ENCODE measurements around the gene PIK3C3. TPM values are rescaled to one million over a fixed set of nuclear protein-coding genes. Genes with fewer than 3 reads are reported as not detected.

PIK3C3 gene
- total and polyA plus RNA-seq, 7 donors, result 22.7 to 54.8 (median 42.0) TPM

DNA sequence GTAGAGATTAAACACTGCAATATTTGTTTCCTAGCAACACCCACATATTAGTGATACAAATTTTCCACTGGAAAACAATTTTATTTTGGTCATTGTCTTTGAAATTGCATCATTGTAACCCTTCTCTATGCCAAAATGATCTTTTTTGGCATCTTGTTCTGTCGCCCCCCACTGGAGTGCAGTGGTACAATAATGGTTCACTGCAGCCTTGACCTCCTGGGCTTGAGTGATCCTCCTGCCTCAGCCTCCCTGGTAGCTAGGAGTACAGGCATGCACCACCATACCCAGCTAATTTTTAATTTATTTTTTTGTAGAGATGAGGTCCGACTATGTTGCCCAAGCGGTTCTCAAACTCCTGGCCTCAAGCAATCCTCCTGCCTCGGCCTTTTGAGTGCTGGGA, 117.4 kb downstream of the PIK3C3 start:
- H3K27me3 ChIP-seq, result no peaks in the 10 kb centered on the region
- intact Hi-C loops (cut with DNase I), result no loop called here
- DNase-seq, result no peak

DNA sequence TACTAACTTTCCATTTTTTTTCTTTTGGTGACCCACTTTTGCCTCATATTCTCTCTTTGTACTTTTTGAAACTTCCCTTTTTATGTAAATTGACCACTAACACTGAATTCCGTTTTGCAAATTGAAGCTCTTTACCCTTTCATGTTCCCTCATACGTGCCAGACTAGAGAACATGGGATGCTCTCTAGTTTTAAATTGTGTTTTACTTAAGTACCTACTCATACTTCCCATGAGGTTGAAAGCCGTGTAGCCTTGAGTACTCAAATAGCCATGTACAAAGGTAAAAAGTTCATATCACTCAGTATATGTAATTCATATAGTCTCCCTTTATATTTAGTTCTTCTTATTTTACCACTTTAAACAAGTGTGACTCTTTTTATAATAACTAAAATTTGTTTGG, 119.7 kb downstream of the PIK3C3 start:
- WGBS, 2 donors, result 82 to 90% methylated on average over 3 of the region's 3 CpGs
- H3K4me3 ChIP-seq, result no peak overlapping the region
- H3K27me3 ChIP-seq, result no peaks in the 10 kb centered on the region
- H3K36me3 ChIP-seq, result peaks cover 4 to 85% (median 10%) of the 10 kb centered on the region in 4 donors
- H3K27ac ChIP-seq, result no peak overlapping the region
- H3K4me1 ChIP-seq, result no peaks in the 10 kb centered on the region
- TF ChIP-seq, protein P1, sequence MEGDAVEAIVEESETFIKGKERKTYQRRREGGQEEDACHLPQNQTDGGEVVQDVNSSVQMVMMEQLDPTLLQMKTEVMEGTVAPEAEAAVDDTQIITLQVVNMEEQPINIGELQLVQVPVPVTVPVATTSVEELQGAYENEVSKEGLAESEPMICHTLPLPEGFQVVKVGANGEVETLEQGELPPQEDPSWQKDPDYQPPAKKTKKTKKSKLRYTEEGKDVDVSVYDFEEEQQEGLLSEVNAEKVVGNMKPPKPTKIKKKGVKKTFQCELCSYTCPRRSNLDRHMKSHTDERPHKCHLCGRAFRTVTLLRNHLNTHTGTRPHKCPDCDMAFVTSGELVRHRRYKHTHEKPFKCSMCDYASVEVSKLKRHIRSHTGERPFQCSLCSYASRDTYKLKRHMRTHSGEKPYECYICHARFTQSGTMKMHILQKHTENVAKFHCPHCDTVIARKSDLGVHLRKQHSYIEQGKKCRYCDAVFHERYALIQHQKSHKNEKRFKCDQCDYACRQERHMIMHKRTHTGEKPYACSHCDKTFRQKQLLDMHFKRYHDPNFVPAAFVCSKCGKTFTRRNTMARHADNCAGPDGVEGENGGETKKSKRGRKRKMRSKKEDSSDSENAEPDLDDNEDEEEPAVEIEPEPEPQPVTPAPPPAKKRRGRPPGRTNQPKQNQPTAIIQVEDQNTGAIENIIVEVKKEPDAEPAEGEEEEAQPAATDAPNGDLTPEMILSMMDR (IDR thresholded peaks at IDR 0.05), result no peak
- TF ChIP-seq POLR2AphosphoS5 (IDR thresholded peaks at IDR 0.05) (no peak), POLR2A (IDR thresholded peaks at IDR 0.05) (no peak), EP300 (IDR thresholded peaks at IDR 0.05) (no peak)
- intact Hi-C loops (cut with DNase I), result no loop called here
- no peaks in the 10 kb centered on the region for H3K9me3 ChIP-seq
- no peak for DNase-seq

More for the DNA sequence above, 117.4 kb downstream of the PIK3C3 start:
- peaks cover 4 to 85% (median 7%) of the 10 kb centered on the region in 4 donors for H3K36me3 ChIP-seq
- TF ChIP-seq POLR2AphosphoS5 (IDR thresholded peaks at IDR 0.05), result no peak
- TF ChIP-seq EP300 (IDR thresholded peaks at IDR 0.05), result no peak
- TF ChIP-seq, protein P1 (IDR thresholded peaks at IDR 0.05), result no peak
- no peak for TF ChIP-seq POLR2A (IDR thresholded peaks at IDR 0.05)
- H3K4me1 ChIP-seq, result no peaks in the 10 kb centered on the region
- no peak overlapping the region for H3K4me3 ChIP-seq
- H3K9me3 ChIP-seq, result no peaks in the 10 kb centered on the region
- H3K27ac ChIP-seq, result no peak overlapping the region
- 98 to 99% methylated on average over 4 of the region's 4 CpGs for WGBS, 2 donors

DNA sequence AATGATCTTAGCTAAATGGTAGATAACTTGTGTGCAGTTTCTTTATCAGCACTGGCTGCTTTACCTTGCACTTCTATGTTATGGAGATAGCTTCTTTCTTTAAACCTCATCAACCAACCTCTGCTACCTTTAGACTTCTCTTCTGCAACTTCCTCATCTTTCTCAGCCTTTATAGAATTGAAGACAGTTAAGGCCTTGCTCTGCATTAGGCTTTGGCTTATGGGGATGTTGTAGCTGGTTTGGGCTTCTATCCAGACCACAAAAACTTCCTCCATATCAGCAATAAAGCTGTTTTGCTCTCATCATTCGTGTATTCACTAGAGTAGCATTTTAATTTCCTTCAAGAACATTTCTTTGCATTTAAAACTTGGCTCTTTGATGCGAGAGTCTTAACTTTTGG, 123.7 kb downstream of the PIK3C3 start:
- Histone ChIP-seq H3K9me3 (no peaks in the 10 kb centered on the region), H3K27me3 (no peaks in the 10 kb centered on the region), H3K4me3 (no peak overlapping the region), H3K36me3 (peaks cover 0 to 78% (median 11%) of the 10 kb centered on the region in 4 donors), H3K27ac (no peak overlapping the region), H3K4me1 (no peaks in the 10 kb centered on the region)
- intact Hi-C loops (cut with DNase I), result no loop called here
- TF ChIP-seq POLR2A (IDR thresholded peaks at IDR 0.05), result no peak
- no peak for DNase-seq
- 54 to 63% methylated on average over 2 of the region's 2 CpGs for WGBS, 2 donors

DNA sequence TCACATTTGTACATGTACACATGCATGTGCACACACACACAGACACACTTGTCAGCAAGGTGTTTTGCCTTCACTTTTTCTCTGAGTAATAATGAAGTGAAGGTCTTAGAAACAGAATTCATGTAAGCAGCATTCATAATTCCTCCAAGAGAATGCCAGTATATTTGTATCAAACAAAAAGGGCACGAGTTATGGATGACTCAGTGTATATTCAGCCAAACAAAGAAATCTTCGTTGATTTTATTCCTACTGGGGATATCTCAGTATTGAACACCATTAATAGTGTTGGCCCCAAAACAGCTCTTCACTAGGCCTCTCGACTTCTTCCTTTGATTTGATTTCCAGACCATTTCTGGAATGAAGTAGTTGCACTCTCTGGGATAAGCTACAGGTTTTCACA, 125.3 kb downstream of the PIK3C3 start:
- no peaks in the 10 kb centered on the region for H3K4me1 ChIP-seq
- no peak for DNase-seq
- WGBS, 2 donors, result 85 to 89% methylated on average over 3 of the region's 3 CpGs
- no peak overlapping the region for H3K27ac ChIP-seq
- intact Hi-C loops (cut with DNase I), result no loop called here
- TF ChIP-seq POLR2A (IDR thresholded peaks at IDR 0.05) (no peak), POLR2AphosphoS5 (IDR thresholded peaks at IDR 0.05) (no peak), EP300 (IDR thresholded peaks at IDR 0.05) (no peak)
- TF ChIP-seq, protein P1 (IDR thresholded peaks at IDR 0.05), result no peak
- no peaks in the 10 kb centered on the region for H3K27me3 ChIP-seq
- no peak overlapping the region for H3K4me3 ChIP-seq
- H3K9me3 ChIP-seq, result no peaks in the 10 kb centered on the region
- peaks cover 0 to 63% (median 12%) of the 10 kb centered on the region in 4 donors for H3K36me3 ChIP-seq

DNA sequence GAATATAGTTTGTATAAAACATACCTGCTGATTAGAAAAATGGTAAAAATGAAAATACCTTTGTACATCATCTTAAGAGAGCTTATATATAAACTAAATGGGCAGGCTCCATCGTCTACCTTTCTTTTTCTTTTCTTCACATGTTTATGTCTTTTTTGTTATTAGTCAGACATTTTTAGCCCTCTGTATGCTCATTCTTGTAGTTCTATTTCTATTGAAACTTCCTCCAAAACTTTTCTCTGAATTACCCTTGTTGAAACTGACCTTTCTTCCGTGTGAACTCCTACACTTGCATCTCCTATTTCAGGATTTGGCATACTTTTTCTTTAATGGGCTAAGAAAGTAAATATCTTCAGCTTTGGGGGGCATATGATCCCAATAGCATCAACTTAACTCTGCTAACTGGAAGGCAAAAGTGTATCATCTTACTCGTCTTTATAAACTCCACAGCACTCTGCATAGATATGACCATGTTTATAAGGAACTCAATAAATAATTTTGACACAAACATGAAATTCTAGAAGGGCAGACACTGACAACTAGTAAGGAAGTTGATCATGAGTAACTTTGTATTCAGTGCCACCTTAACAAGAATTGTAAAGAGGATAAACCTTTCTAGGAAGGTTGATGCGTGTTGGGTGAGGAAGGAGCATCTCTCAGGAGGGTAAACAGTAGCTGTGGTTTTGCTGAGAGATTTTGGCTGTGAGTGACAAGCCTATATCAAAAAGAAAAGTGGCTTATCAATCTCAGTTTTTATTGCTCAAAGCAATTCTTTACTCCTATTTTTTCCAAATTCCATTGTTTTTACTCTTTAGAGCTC, 127.6 kb downstream of the PIK3C3 start:
- no peak for TF ChIP-seq POLR2A (IDR thresholded peaks at IDR 0.05)
- no peak for TF ChIP-seq EP300 (IDR thresholded peaks at IDR 0.05)
- TF ChIP-seq, protein P1 (IDR thresholded peaks at IDR 0.05), result no peak
- TF ChIP-seq POLR2AphosphoS5 (IDR thresholded peaks at IDR 0.05), result no peak
- H3K9me3 ChIP-seq, result no peaks in the 10 kb centered on the region
- WGBS, 2 donors, result 87 to 91% methylated on average over 4 of the region's 4 CpGs
- intact Hi-C loops (cut with DNase I), result no loop called here
- no peak overlapping the region for H3K4me3 ChIP-seq
- H3K27me3 ChIP-seq, result no peaks in the 10 kb centered on the region
- peaks cover 0 to 48% (median 10%) of the 10 kb centered on the region in 4 donors for H3K36me3 ChIP-seq
- H3K27ac ChIP-seq, result no peak overlapping the region
- no peak for DNase-seq
- no peaks in the 10 kb centered on the region for H3K4me1 ChIP-seq

Data from sigmoid colon (tissue), 7 donors.